ENCODE results near the gene RIPK1. TPM values are rescaled to one million over a fixed set of nuclear protein-coding genes. Genes with fewer than 3 reads are reported as not detected.

The RIPK1 gene
- total RNA-seq (2022; extraction: Qiagen RNA extraction), result 11.6 to 12.7 TPM (median 11.9 TPM) in 5 replicates

DNA sequence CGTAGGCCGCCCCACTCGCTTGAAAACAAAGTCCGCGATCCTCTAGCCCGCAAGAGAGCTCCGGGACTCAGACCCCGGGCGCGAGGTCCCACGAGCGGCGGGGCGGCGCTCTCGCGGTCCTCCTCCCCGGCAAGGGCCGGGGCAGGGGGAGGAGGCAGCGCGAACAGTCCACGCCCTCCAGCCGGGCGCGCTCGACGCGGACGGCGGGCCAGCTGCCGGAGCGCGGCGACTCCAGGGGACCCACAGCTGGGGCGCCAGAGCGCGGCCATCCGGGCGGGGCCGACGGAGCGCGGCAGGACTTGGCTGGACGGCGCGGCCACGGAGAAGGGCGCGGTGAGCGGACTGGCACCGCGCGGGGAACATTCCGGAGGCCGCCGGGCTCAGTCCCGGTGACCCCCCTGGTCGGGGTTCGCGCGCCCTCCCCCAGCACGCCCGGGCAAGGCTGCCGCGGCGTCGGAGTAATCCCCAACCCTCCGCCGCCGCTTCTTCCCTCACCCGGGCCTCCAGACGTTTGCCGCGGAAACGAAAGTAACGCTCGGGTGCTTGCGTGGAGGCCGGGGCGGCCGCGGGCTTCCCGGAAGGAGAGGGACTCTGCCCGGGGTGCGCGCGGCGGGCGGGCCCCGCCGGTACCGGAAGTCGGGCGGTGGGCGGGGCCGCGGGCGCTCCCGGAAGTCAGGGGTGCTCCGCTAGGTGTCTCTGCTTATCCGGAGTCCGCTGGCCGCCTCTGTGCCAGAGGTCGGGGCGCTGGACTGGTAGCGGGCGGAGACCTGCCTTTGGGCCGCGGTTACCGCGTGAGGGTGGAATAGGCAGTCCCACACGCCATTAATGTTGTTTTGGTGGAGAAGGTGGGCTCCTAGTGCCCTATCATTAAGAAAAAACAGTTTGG is at the start of gene RIPK1:
Gene RIPK1, plus strand, starts transcription at position 166 of the 886 bp plus-strand sequence. CDS start 8,330 bp downstream, outside the sequence.

DNA sequence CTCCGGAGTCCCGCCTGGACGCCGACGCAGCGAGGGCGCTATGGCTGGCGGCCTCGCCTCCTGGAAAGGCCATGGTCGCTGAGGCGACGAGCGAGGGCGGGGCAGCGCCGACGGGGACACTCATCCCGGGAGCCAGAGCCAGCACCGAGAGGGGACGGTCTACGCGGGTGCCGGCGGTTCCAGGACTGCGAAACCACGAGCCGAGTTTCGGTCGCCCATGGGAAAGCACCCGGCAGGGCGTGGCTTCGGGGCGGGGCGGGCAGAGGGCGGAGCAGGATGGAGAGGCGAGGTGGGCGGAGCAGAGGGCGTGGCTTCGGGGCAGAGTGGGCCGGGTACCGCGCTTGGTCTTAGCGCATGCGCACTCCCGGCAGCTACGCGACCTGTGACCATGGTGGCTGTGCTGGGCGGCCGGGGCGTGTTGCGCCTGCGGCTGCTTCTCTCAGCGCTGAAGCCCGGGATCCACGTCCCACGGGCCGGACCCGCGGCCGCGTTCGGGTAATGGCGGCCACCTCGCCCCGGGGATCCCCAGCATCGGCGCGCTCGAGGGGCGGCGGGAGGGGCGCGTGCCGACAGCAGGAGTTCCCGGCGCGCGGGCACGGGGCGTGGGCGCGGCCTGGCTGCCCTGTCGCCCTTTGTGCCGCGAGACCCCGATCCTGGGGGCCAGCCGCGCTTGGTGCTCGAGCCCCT is 50.2 kb downstream of the RIPK1 start, which contains the start of gene BPHL:
Gene BPHL, plus strand, starts transcription at position 359 of the 687 bp plus-strand sequence. Its CDS starts 30 bp downstream, at position 389.

DNA sequence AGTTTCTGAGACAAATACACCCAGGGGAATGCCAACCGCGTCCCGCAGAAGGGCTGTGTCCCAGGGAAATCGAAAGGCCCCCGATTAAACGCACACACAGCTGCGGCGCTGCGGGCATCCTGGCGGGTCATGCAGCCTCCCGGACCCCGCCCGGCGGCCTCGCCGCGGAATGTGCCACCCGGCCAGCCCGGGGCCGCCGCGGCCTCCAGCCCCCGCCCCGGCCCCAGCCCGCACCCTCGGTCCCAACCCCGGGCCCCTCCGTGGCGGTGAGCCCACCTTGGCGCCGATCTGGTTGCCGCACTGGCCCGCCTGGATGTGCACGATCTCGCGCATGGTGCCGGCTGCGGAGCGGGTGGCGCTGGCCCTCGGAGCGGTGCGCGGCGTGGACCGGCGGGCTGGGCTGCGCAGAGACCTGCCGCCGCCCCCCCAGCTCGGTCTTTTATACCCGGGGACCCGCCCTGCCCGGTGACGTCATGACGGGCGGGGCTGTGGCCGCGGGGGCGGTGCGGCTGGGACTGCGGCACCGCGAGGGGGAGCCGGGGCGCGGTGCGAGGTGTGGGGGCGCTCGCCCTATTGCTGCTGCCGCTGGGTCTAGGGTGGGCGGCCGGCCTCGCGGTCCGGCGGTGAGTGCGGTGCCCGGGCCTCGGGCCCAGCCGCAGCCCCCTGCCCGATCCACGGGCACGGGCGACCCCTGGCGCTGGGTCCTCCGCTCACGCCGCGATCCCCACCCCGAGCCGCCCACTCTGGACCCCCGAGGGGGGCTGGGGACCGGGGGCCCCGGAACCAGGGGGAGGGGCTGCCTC is 89.0 kb downstream of the RIPK1 start, which contains the start of gene TUBB2A:
Gene TUBB2A, minus strand, starts transcription at position 414 of the 803 bp plus-strand sequence. Its CDS starts 81 bp downstream, at position 333.

Other genes starting within 250 kb of the RIPK1 start
- 41.3 to 47.8 TPM (median 44.3 TPM) in 5 replicates for gene SERPINB1, start 226.6 kb upstream of the RIPK1 start, total RNA-seq (2022; extraction: Qiagen RNA extraction)
- gene SERPINB9, start 165.2 kb upstream of the RIPK1 start, total RNA-seq (2022; extraction: Qiagen RNA extraction), result 5.8 to 8.7 TPM (median 7.4 TPM) in 5 replicates
- 124 to 133 TPM (median 129 TPM) in 5 replicates for gene SERPINB6, start 96.9 kb upstream of the RIPK1 start, total RNA-seq (2022; extraction: Qiagen RNA extraction)
- 55.1 to 74.2 TPM (median 69.4 TPM) in 5 replicates for gene NQO2, start 68.6 kb upstream of the RIPK1 start, total RNA-seq (2022; extraction: Qiagen RNA extraction)
- 17.9 to 26.6 TPM (median 23.6 TPM) in 5 replicates for gene BPHL, start 50.2 kb downstream of the RIPK1 start, total RNA-seq (2022; extraction: Qiagen RNA extraction)
- gene TUBB2A, start 89.0 kb downstream of the RIPK1 start, total RNA-seq (2022; extraction: Qiagen RNA extraction), result 78.1 to 104 TPM (median 99.8 TPM) in 5 replicates
- gene TUBB2B, start 159.2 kb downstream of the RIPK1 start, total RNA-seq (2022; extraction: Qiagen RNA extraction), result 14.7 to 16.0 TPM (median 15.4 TPM) in 5 replicates
- 21.5 to 32.1 TPM (median 29.5 TPM) in 5 replicates for gene PSMG4, start 190.5 kb downstream of the RIPK1 start, total RNA-seq (2022; extraction: Qiagen RNA extraction)